OCI-LY7 (cell line): ENCODE results near the gene EGR2. TPM values are rescaled to one million over a fixed set of nuclear protein-coding genes. Genes with fewer than 3 reads are reported as not detected.

Source experiments
- BruUV-seq: library from RNA; stranded (reverse); fragments of 400-500 nt; replicated peaks from 2 replicates; lab custom pipeline; 2021; lab: Mats Ljungman, UMichigan
- CTCF ChIA-PET: fragments of 300-600 bp; sonication (Branson Sonifier 250); formaldehyde crosslinking; loops from one replicate; lab custom pipeline; 2022; ENCODE audit warnings: antibody characterized with exemption; ENCODE audit not compliant: unreplicated experiment; lab: Charles Lee
- POLR2A ChIA-PET: fragments of 300-600 bp; sonication (Branson Sonifier 250); formaldehyde crosslinking; loops from one replicate; lab custom pipeline; 2022; ENCODE audit warnings: antibody characterized with exemption; lab: Charles Lee
- DNase-seq: peaks from one replicate; pipeline ENCODE4 v3.0.0-alpha.2; 2015; ENCODE audit warnings: low spot score
- H2AFZ ChIP-seq: fragments of 200-600 bp; sonication (generic), shearing (Covaris generic); 2 replicates; pipeline ENCODE4 v1.6.1; 2014; ENCODE audit warnings: mild to moderate bottlenecking, antibody characterized with exemption, low read length, moderate library complexity
- H3K27ac ChIP-seq: fragments of 200-600 bp; sonication (generic); 2 replicates; pipeline ENCODE4 v1.5.1; 2014; ENCODE audit warnings: mixed run types, low read depth, mild to moderate bottlenecking, moderate library complexity, low read length, inconsistent platforms; ENCODE audit not compliant: poor library complexity, severe bottlenecking
- H3K36me3 ChIP-seq: fragments of 200-600 bp; sonication (generic); 2 replicates; pipeline ENCODE4 v1.6.1; 2014; ENCODE audit warnings: mild to moderate bottlenecking, antibody characterized with exemption, low read length, moderate library complexity, mixed read lengths; ENCODE audit not compliant: insufficient read depth
- H3K4me1 ChIP-seq: fragments of 200-600 bp; sonication (generic); 2 replicates; pipeline ENCODE4 v1.5.1; 2014; ENCODE audit warnings: mild to moderate bottlenecking, low read length; ENCODE audit not compliant: insufficient read depth, poor library complexity, severe bottlenecking
- H3K4me2 ChIP-seq: fragments of 200-600 bp; sonication (generic); 2 replicates; pipeline ENCODE4 v1.6.1; 2014; ENCODE audit warnings: mild to moderate bottlenecking, low read length
- H3K4me3 ChIP-seq: fragments of 200-600 bp; sonication (generic); 2 replicates; pipeline ENCODE4 v1.5.1; 2014; ENCODE audit warnings: mild to moderate bottlenecking, low read depth, low read length; ENCODE audit not compliant: poor library complexity, severe bottlenecking
- H3K79me2 ChIP-seq: fragments of 200-600 bp; sonication (generic); 2 replicates; pipeline ENCODE4 v1.6.1; 2016; ENCODE audit warnings: low read depth, mild to moderate bottlenecking, low read length, moderate library complexity, mixed read lengths; ENCODE audit not compliant: insufficient read depth
- H3K9me2 ChIP-seq: fragments of 200-600 bp; sonication (generic); 2 replicates; pipeline ENCODE4 v1.6.1; 2016; ENCODE audit warnings: mild to moderate bottlenecking, low read length, mixed read lengths; ENCODE audit not compliant: insufficient read depth
- H3K9me3 ChIP-seq: fragments of 200-600 bp; sonication (generic); 2 replicates; pipeline ENCODE4 v1.6.1; 2014; ENCODE audit warnings: mild to moderate bottlenecking, mixed run types, low read length, mixed read lengths
- H4K20me1 ChIP-seq: fragments of 200-600 bp; sonication (generic); 2 replicates; pipeline ENCODE4 v1.6.1; 2014; ENCODE audit warnings: mild to moderate bottlenecking, antibody characterized with exemption, low read length, moderate library complexity, mixed read lengths; ENCODE audit not compliant: insufficient read depth
- CTCF ChIP-seq: fragments of 200-600 bp; sonication (generic); conservative IDR thresholded peaks from 2 replicates; pipeline ENCODE4 v1.5.1; 2014; ENCODE audit warnings: mild to moderate bottlenecking, antibody characterized with exemption, low read length, moderate library complexity, mixed read lengths
- EZH2phosphoT487 ChIP-seq: fragments of 200-600 bp; sonication (generic); IDR thresholded peaks from 2 replicates; pipeline ENCODE4 v1.6.1; 2018; ENCODE audit warnings: low read depth, borderline replicate concordance, mild to moderate bottlenecking, mixed run types, antibody characterized with exemption, low read length, moderate library complexity, mixed read lengths
- intact Hi-C: fragments of 100-400 bp; cut with micrococcal nuclease; formaldehyde crosslinking; loops from one replicate; pipeline ENCODE4 v1.10.0; 2022; ENCODE audit not compliant: unreplicated experiment
- total RNA-seq, 2 experiments: library from RNA; depleted of rRNA in 1 of 2; stranded (reverse); fragments of >200 nt in 1 of 2; shearing (Covaris generic) in 1 of 2; gene quantifications; 2 replicates each; pipeline ENCODE4 v1.2.3, GENCODE V29; 2014 to 2022

The EGR2 gene
- total RNA-seq, 2 experiments from 2014 or later, result 0.19 TPM; not detected in 1

- Histone ChIP-seq H3K9me3 (no peaks in the 10 kb centered on the region), H3K27ac (no peak overlapping the region), H3K9me2 (no peaks in the 10 kb centered on the region), H3K4me1 (no peaks in the 10 kb centered on the region), H3K4me3 (no peak overlapping the region), H4K20me1 (no peaks in the 10 kb centered on the region), H3K36me3 (no peaks in the 10 kb centered on the region), H3K79me2 (no peaks in the 10 kb centered on the region), H2AFZ (no peak overlapping the region), H3K4me2 (no peak overlapping the region)
- intact Hi-C loops, result no loop called here
- BruUV-seq, result no TSS peak
- TF ChIP-seq CTCF (no peak), EZH2phosphoT487 (no peak)
- ChIA-PET CTCF (no interaction called here), POLR2A (interaction anchor here (1.4 kb wide), 1 partner anchor 54 kb away, joined by 4 read pairs; no protein-coding TSS in a partner anchor)
- no peak for DNase-seq
Observed at GRCh38 chr10:62829622-62830021, 13.5 kb upstream of the EGR2 start.

- BruUV-seq, result no TSS peak
- no peaks in the 10 kb centered on the region for H3K36me3 ChIP-seq
- no peak overlapping the region for H3K4me3 ChIP-seq
- no peak overlapping the region for H3K4me2 ChIP-seq
- H2AFZ ChIP-seq, result no peak overlapping the region
- TF ChIP-seq EZH2phosphoT487 (no peak), CTCF (no peak)
- no peaks in the 10 kb centered on the region for H4K20me1 ChIP-seq
- CTCF ChIA-PET, result no interaction called here
- H3K79me2 ChIP-seq, result no peaks in the 10 kb centered on the region
- peaks cover 12% of the 10 kb centered on the region for H3K4me1 ChIP-seq
- no peak overlapping the region for H3K27ac ChIP-seq
- no peaks in the 10 kb centered on the region for H3K9me3 ChIP-seq
- DNase-seq, result no peak
- no peaks in the 10 kb centered on the region for H3K9me2 ChIP-seq
- intact Hi-C loops, result no loop called here
- POLR2A ChIA-PET, result interaction anchor here (1.1 kb wide), 1 partner anchor 11 kb away, joined by 3 read pairs; no protein-coding TSS in a partner anchor
Observed at GRCh38 chr10:62826273-62826672, 10.1 kb upstream of the EGR2 start.

- no peak for DNase-seq
- intact Hi-C loops, result loop anchor here (5.0 kb wide), 1 partner anchor 262 kb away; no protein-coding TSS in a partner anchor
- Histone ChIP-seq H2AFZ (no peak overlapping the region), H4K20me1 (no peaks in the 10 kb centered on the region), H3K4me2 (no peak overlapping the region), H3K9me2 (no peaks in the 10 kb centered on the region), H3K4me1 (peaks cover 18% of the 10 kb centered on the region), H3K9me3 (no peaks in the 10 kb centered on the region), H3K79me2 (no peaks in the 10 kb centered on the region), H3K36me3 (no peaks in the 10 kb centered on the region), H3K27ac (no peak overlapping the region), H3K4me3 (no peak overlapping the region)
- CTCF ChIA-PET, result no interaction called here
- no TSS peak for BruUV-seq
- TF ChIP-seq CTCF (no peak), EZH2phosphoT487 (no peak)
- POLR2A ChIA-PET, result interaction anchor here (0.6 kb wide), 1 partner anchor 91 kb away, joined by 3 read pairs; no protein-coding TSS in a partner anchor
Observed at GRCh38 chr10:62820586-62820985, 4.4 kb upstream of the EGR2 start.
